B cell (primary cell): ENCODE data around the gene SRRM5. TPM values are rescaled to one million over a fixed set of nuclear protein-coding genes. Genes with fewer than 3 reads are reported as not detected.

Experiments used
- ATAC-seq: fragments of 200-7000 bp; cut with Tn5 transposase; one replicate; pipeline ENCODE4 v1.10.0; 2021; ENCODE audit warnings: low read depth, mild to moderate bottlenecking, moderate number of reproducible peaks, moderate library complexity
- CTCF ChIA-PET: fragments of 350-600 bp; sonication (Branson Sonifier 250); formaldehyde crosslinking; loops from one replicate; lab custom pipeline; 2021; ENCODE audit warnings: antibody characterized with exemption, inconsistent platforms; lab: Charles Lee
- POLR2A ChIA-PET: fragments of 350-600 bp; sonication (Branson Sonifier 250); formaldehyde crosslinking; loops from one replicate; lab custom pipeline; 2021; ENCODE audit warnings: antibody characterized with exemption; lab: Charles Lee
- DNase-seq: peaks from one replicate; pipeline ENCODE4 v3.0.0; 2013
- H2AFZ ChIP-seq: 2 replicates; pipeline ENCODE4 v1.6.1; 2012; ENCODE audit warnings: mild to moderate bottlenecking, low read depth, low read length; ENCODE audit not compliant: insufficient read depth, poor library complexity, severe bottlenecking
- H3K27ac ChIP-seq, 2 donors: 1 replicate in 1 of 2; 2 replicates in 1 of 2; pipeline ENCODE4 v1.5.1; 2012 to 2013; ENCODE audit warnings: low read length in 2 of 2, mild to moderate bottlenecking in 2 of 2, moderate library complexity in 1 of 2
- H3K27me3 ChIP-seq, 4 experiments: fragments of 200-600 bp in 1 of 4; sonication (generic) in 1 of 4; replicated peaks in 1 of 4; 1 replicate in 2 of 4; 2 replicates in 2 of 4; pipeline versions ENCODE4 v1.6.1 to v1.7.0; 2013 to 2016; ENCODE audit warnings: low read length in 3 of 4, mild to moderate bottlenecking in 2 of 4, mixed read lengths in 1 of 4, moderate library complexity in 1 of 4; ENCODE audit not compliant: insufficient read depth in 4 of 4, control insufficient read depth in 3 of 4; ENCODE audit errors: control extremely low read depth in 1 of 4
- H3K36me3 ChIP-seq, 2 experiments: replicated peaks in 1 of 2; 1 replicate in 1 of 2; 2 replicates in 1 of 2; pipeline versions ENCODE4 v1.6.1 to v1.7.1; 2013; ENCODE audit warnings: low read length in 1 of 2; ENCODE audit not compliant: insufficient read depth in 2 of 2, control insufficient read depth in 1 of 2; ENCODE audit errors: control extremely low read depth in 1 of 2, extremely low read depth in 1 of 2
- H3K4me1 ChIP-seq, 2 donors: fragments of 200-600 bp in 1 of 2; sonication (generic) in 1 of 2; 1 replicate in 1 of 2; 2 replicates in 1 of 2; pipeline versions ENCODE4 v1.5.1 to v1.6.1; 2013 to 2017; ENCODE audit warnings: low read length in 2 of 2; ENCODE audit not compliant: control insufficient read depth in 2 of 2, insufficient read depth in 2 of 2
- H3K4me2 ChIP-seq: replicated peaks from 2 replicates; pipeline ENCODE3; 2012; ENCODE audit warnings: mild to moderate bottlenecking, low read depth, low read length; ENCODE audit not compliant: poor library complexity, severe bottlenecking
- H3K4me3 ChIP-seq, 5 experiments: fragments of 200-600 bp in 1 of 5; sonication (generic) in 1 of 5; 1 replicate in 3 of 5; 2 replicates in 2 of 5; pipeline versions ENCODE4 v1.5.1 to v1.7.0; 2011 to 2016; ENCODE audit warnings: low read length in 4 of 5, mild to moderate bottlenecking in 4 of 5, low read depth in 2 of 5, control low read depth in 1 of 5, moderate library complexity in 1 of 5; ENCODE audit not compliant: insufficient read depth in 1 of 5; ENCODE audit errors: control extremely low read depth in 1 of 5, extremely low read depth in 1 of 5
- H3K79me2 ChIP-seq: fragments of 200-600 bp; sonication (generic); one replicate; pipeline ENCODE4 v1.6.0; 2016; ENCODE audit warnings: low read length; ENCODE audit not compliant: control insufficient read depth, insufficient read depth
- H3K9ac ChIP-seq: fragments of 200-600 bp; sonication (generic); 2 replicates; pipeline ENCODE4 v1.6.1; 2017; ENCODE audit warnings: mild to moderate bottlenecking, low read length, moderate library complexity
- H3K9me3 ChIP-seq, 3 donors: one replicate each; pipeline versions ENCODE4 v1.6.1 to v1.7.1; 2013; ENCODE audit warnings: low read length in 2 of 3; ENCODE audit not compliant: control insufficient read depth in 2 of 3, insufficient read depth in 1 of 3; ENCODE audit errors: control extremely low read depth in 1 of 3
- H4K20me1 ChIP-seq: 2 replicates; pipeline ENCODE4 v1.6.0; 2012; ENCODE audit warnings: mild to moderate bottlenecking, low read length; ENCODE audit not compliant: insufficient read depth, control insufficient read depth, poor library complexity, severe bottlenecking
- H3K27ac Mint-ChIP-seq: one replicate; pipeline ENCODE4 v1.8.0; 2021; ENCODE audit warnings: mixed read lengths
- H3K27me3 Mint-ChIP-seq: one replicate; pipeline ENCODE4 v1.8.0; 2021; ENCODE audit warnings: mixed read lengths
- H3K4me1 Mint-ChIP-seq: one replicate; pipeline ENCODE4 v1.8.0; 2021; ENCODE audit warnings: mixed read lengths
- H3K4me3 Mint-ChIP-seq: one replicate; pipeline ENCODE4 v1.8.0; 2021; ENCODE audit warnings: mixed read lengths
- H3K9me3 Mint-ChIP-seq: one replicate; pipeline ENCODE4 v1.8.0; 2022; ENCODE audit warnings: mixed read lengths; ENCODE audit not compliant: insufficient read depth
- CTCF ChIP-seq: fragments of 200-600 bp; IDR thresholded peaks from one replicate; pipeline ENCODE4 v1.8.0; 2022; ENCODE audit warnings: antibody characterized with exemption, mild to moderate bottlenecking
- EZH2 ChIP-seq: IDR thresholded peaks from 2 replicates; pipeline ENCODE4 v1.6.1; 2012; ENCODE audit warnings: borderline replicate concordance, low read depth, mild to moderate bottlenecking, moderate library complexity, low read length; ENCODE audit not compliant: insufficient read depth, poor library complexity, severe bottlenecking
- WGBS: methylation state at CpG from one replicate; pipeline ENCODE4 v1.1.5; 2013; ENCODE audit warnings: missing lambda C conversion rate; ENCODE audit not compliant: insufficient coverage; 5-methylcytosine and 5-hydroxymethylcytosine counted together
- intact Hi-C: fragments of 100-400 bp; cut with micrococcal nuclease; formaldehyde crosslinking; loops from one replicate; pipeline ENCODE4 v1.10.0; 2022
- polyA plus RNA-seq: library from polyadenylated mRNA; depleted of rRNA; stranded (reverse); fragments of >200 nt; gene quantifications from 2 replicates; pipeline ENCODE4 v1.2.3, GENCODE V29; 2012
- total RNA-seq, 2 donors: library from RNA; stranded (reverse); fragments of 120-200 nt in 1 of 2; gene quantifications; 1 replicate in 1 of 2; 2 replicates in 1 of 2; pipeline versions ENCODE4 v1.2.3 to v1.2.4, GENCODE V29; 2013 to 2022

Gene SRRM5
- total and polyA plus RNA-seq, 2 donors (not counting 1 experiment from before 2014, with no cell fraction given): 0.64 to 1.4 TPM

GRCh38 chr19:43619262-43620060 lies 7.6 kb downstream of the SRRM5 start, which contains the start of gene ZNF428:
Gene ZNF428 (minus strand): TSS chr19:43619629. CDS start chr19:43614304, 5,325 bp downstream.
- H3K4me2 ChIP-seq: peak within 1 kb of the TSS; percentile 79
- peaks cover 22% of the 10 kb centered on the region for H3K79me2 ChIP-seq
- H4K20me1 ChIP-seq: peaks cover 15% of the 10 kb centered on the region
- ChIA-PET POLR2A (interaction anchor here (1.3 kb wide), 1 partner anchor 87 kb away, joined by 3 read pairs; the partner anchor contains the start of gene ZNF575), CTCF (no interaction called here)
- no peaks in the 10 kb centered on the region for H3K36me3 ChIP-seq
- peaks cover 14 to 15% of the 10 kb centered on the region in 2 donors for H3K4me1 ChIP-seq
- H2AFZ ChIP-seq: peak within 1 kb of the TSS; percentile 94
- H3K4me1 Mint-ChIP-seq: peaks cover 27% of the 10 kb centered on the region
- peak within 1 kb of the TSS; percentile 54 to 86 (median 80) for H3K4me3 ChIP-seq
- under 1% methylated on average over 81 of the region's 81 CpGs for WGBS
- H3K27ac Mint-ChIP-seq: peak within 1 kb of the TSS; percentile 99
- peak within 1 kb of the TSS; percentile 84 to 88 for H3K27ac ChIP-seq
- H3K4me3 Mint-ChIP-seq: peak within 1 kb of the TSS; percentile 98
- intact Hi-C loops: loop anchor here (1.0 to 2.0 kb wide), 8 partner anchors 19 to 155 kb away; partner anchors contain the start of genes CADM4, IRGQ, PINLYP and SMG9
- no peaks in the 10 kb centered on the region for H3K9me3 Mint-ChIP-seq
- ATAC-seq (peak; percentile 86), DNase-seq (peak; percentile 92)
- H3K27me3 ChIP-seq: no peaks in the 10 kb centered on the region
- peaks cover 0 to 12% (median 0%) of the 10 kb centered on the region in 3 donors for H3K9me3 ChIP-seq
- H3K9ac ChIP-seq: peak within 1 kb of the TSS; percentile 86
- TF ChIP-seq CTCF (no peak), EZH2 (no peak)
- no peaks in the 10 kb centered on the region for H3K27me3 Mint-ChIP-seq
